T-helper 17 cell (primary cell): ENCODE results near the gene GRID1. TPM values are rescaled to one million over a fixed set of nuclear protein-coding genes. Genes with fewer than 3 reads are reported as not detected.

Experiments
- ATAC-seq: fragments of 150-1000 bp; cut with Tn5 transposase; 2 replicates; pipeline ENCODE4 v1.10.0; 2021; ENCODE audit warnings: mild to moderate bottlenecking, moderate library complexity
- DNase-seq, 3 donors: peaks; one replicate each; pipeline versions ENCODE4 v3.0.0 to v3.0.0-alpha.2; 2020 to 2021
- H3K9me3 ChIP-seq: one replicate; pipeline ENCODE4 v1.7.0; 2013; ENCODE audit warnings: low read length, mild to moderate bottlenecking; ENCODE audit not compliant: control insufficient read depth, poor library complexity, severe bottlenecking
- H3K27ac Mint-ChIP-seq: one replicate; pipeline ENCODE4 v1.8.0; 2022; ENCODE audit warnings: mild to moderate bottlenecking, moderate library complexity, mixed read lengths
- H3K27me3 Mint-ChIP-seq: one replicate; pipeline ENCODE4 v1.8.0; 2022; ENCODE audit warnings: mixed read lengths
- H3K36me3 Mint-ChIP-seq: one replicate; pipeline ENCODE4 v1.8.0; 2022; ENCODE audit warnings: low read depth, mixed read lengths
- H3K4me1 Mint-ChIP-seq: one replicate; pipeline ENCODE4 v1.8.0; 2022; ENCODE audit warnings: mild to moderate bottlenecking, mixed read lengths
- H3K4me3 Mint-ChIP-seq: one replicate; pipeline ENCODE4 v1.8.0; 2022; ENCODE audit warnings: mild to moderate bottlenecking, moderate library complexity, mixed read lengths
- total RNA-seq, 4 donors: library from RNA in 2 of 4; stranded (reverse) in 2 of 4; gene quantifications; one replicate each; pipeline ENCODE4 v1.2.3 and lab custom pipeline; 2022 to 2026

The GRID1 gene
- total RNA-seq, 2 donors from 2014 or later, result not detected

DNA sequence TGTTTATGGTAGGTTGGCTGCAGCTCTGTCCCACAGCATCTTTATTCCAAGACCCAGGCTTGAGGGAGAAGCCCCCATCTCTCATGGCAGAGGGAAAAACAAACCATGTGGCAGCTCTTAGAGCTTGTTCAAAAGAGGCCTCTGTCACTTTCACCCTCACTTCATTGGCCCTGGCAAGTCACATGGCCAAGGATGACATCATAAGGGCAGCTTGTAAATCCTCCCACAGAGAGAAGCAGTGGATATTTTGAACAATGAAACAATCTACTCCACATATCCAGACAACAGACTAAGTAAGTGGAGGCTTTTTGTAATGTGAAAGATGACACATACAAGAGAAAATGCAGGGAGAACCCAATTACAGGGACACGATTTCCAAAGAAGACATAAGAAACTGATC is 108.1 kb downstream of the GRID1 start:
- Mint-ChIP-seq H3K27me3 (peaks cover 52% of the 10 kb centered on the region), H3K36me3 (no peaks in the 10 kb centered on the region), H3K4me1 (peaks cover 8% of the 10 kb centered on the region), H3K27ac (no peak overlapping the region), H3K4me3 (no peak overlapping the region)
- no peaks in the 10 kb centered on the region for H3K9me3 ChIP-seq
- ATAC-seq (no peak), DNase-seq (no peak)

DNA sequence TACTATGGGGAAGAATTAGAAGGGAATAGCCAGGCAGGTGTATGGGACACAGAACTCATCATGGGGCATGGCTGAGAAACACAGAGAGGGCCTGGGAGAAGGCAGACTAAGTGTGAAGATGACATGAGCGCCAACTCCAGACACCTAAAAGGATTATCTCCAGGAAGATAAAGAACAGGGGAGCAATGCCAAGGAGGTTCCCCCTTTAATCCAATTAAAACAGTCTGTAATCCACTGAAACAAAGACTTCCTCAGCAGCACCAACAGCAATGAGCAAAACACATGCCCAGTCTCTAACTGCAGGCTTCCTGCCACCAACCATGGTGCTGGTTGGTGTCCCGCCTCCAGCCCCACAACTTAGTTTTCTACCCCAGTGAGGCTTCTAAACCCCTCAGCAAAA is 108.9 kb downstream of the GRID1 start:
- Mint-ChIP-seq H3K4me3 (no peak overlapping the region), H3K27me3 (peaks cover 49% of the 10 kb centered on the region), H3K27ac (no peak overlapping the region), H3K36me3 (no peaks in the 10 kb centered on the region), H3K4me1 (peaks cover 8% of the 10 kb centered on the region)
- no peaks in the 10 kb centered on the region for H3K9me3 ChIP-seq
- ATAC-seq, result no peak
- no peak for DNase-seq

DNA sequence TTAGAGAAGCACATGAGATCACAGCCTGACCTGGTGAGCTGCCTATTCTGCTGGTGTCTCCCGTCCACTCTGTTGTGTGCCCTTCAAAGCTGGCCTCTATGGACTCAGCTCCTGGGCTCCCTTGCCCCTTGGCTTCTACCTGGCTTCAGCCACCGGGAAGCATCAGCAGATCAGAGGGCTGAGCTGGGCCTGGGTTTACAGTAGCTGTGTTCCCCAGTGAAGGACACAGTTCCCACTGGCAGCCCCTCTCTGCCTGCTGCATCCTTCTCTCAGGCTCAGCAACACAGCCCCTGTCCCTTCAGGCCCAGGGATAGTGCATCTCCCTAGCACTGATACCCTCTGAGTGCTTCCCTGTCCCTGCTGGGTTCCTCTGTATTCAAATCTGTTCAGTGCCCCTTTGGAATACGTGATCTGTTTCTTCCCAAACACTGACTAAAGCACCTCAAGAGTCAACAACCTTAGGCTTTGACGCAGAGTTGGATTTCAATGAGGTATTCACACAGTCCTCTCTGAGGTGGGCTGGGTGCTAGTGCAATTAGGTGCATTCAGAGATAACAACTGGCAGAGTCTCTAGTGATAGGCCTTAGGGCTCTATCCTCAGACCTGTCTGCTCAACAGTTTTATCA is 109.8 kb downstream of the GRID1 start:
- no peaks in the 10 kb centered on the region for H3K36me3 Mint-ChIP-seq
- H3K27me3 Mint-ChIP-seq, result peaks cover 45% of the 10 kb centered on the region
- H3K9me3 ChIP-seq, result no peaks in the 10 kb centered on the region
- H3K27ac Mint-ChIP-seq, result no peak overlapping the region
- ATAC-seq (no peak), DNase-seq (no peak)
- peaks cover 7% of the 10 kb centered on the region for H3K4me1 Mint-ChIP-seq
- H3K4me3 Mint-ChIP-seq, result no peak overlapping the region

DNA sequence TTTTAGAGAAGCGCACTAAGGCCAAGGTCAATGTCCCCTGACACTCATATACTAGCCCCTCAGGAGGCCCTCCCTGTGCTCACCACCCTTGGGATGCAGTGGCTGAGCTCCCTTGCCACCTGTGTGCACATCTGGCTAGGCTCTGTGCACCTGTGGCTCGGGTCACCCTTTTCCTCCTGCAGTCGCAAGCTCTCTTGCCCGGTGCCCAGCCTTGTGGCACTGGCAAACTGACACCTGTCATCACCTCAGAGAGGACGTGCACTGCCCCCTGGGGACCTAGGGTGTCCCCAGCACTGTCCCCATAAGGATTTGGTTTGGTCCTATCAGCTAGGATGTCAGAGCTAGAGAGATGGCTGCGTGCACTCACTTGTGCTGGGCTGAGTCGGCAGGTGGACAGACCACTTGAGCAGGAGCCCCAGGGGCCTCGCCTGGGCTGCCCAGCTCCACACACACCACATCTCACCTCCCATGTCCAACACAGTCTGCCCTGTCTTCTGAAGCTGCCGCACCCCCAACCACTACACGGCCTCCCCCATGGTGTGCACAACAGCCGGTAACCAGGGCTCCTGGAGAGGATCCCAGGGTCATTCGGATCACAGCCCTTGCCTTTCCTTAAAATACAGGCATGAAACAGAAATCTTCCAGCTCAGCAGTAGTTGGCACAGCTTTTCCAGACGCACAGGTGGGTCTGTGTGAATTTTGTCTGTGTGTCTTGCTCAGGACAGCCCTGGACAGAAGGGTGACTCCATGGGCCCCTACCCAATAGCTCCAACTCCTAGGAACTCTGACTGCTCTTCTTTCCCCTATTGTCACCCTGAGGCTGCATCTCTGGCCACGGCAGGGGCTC is 111.0 kb downstream of the GRID1 start:
- H3K9me3 ChIP-seq, result no peaks in the 10 kb centered on the region
- no peak for DNase-seq
- no peak for ATAC-seq
- H3K27ac Mint-ChIP-seq, result no peak overlapping the region
- no peak overlapping the region for H3K4me3 Mint-ChIP-seq
- H3K36me3 Mint-ChIP-seq, result no peaks in the 10 kb centered on the region
- peaks cover 3% of the 10 kb centered on the region for H3K4me1 Mint-ChIP-seq
- peaks cover 37% of the 10 kb centered on the region for H3K27me3 Mint-ChIP-seq

DNA sequence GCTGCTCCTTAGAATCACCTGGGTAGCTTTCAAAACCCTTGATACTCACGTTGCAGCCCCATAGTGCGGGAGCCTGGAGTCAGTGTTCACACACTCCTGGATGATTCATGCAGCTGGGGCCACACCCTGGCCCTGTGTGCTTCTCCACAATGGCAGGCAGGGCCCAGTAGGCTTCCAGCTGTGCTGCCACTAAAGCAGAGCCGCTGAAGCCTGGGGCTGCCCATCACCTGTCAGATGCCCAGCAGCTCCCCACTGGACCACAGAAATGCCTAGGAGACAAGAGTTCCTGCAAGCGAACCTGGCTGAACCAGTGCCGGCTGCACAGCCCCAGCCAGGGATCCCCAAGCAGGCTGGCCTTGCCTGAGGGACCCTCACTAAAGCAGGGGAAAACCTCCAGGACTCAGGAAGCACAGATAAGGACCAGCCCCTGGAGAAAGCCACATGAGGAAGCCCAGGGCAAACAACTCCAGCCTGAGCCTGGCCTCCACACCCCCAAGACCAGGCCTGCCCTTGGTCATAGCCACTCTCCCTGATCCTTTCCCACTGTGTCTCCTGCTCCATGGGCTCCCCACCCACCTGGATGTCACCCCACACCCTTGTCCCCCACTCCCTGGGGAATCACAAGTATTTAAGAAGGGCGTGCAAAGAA is 111.9 kb downstream of the GRID1 start:
- Mint-ChIP-seq H3K27ac (no peak overlapping the region), H3K27me3 (peaks cover 29% of the 10 kb centered on the region), H3K4me1 (peaks cover 3% of the 10 kb centered on the region), H3K36me3 (no peaks in the 10 kb centered on the region), H3K4me3 (no peak overlapping the region)
- ATAC-seq, result no peak
- no peaks in the 10 kb centered on the region for H3K9me3 ChIP-seq
- DNase-seq, result no peak

DNA sequence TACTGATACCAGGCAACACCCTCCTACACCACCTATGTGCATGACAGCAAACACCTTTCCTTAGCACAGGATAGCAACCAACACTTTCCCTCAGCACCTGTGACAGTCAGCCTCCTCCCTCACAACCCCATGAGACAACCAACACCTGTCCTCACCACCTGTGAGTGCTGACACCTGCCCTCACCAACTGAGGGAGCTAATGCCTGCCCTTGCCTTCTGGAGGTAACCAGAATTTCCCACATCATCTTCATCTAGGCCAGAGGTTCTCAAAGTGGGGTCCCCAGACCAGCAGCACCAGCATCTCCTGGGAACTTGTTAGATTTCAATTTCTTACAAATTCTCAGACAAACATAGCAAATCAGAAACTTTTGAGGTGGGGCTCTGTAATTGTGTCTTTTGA is 112.5 kb downstream of the GRID1 start:
- Mint-ChIP-seq H3K36me3 (no peaks in the 10 kb centered on the region), H3K4me1 (peaks cover 3% of the 10 kb centered on the region), H3K27ac (no peak overlapping the region), H3K4me3 (no peak overlapping the region), H3K27me3 (peaks cover 29% of the 10 kb centered on the region)
- H3K9me3 ChIP-seq, result no peaks in the 10 kb centered on the region
- DNase-seq, result no peak
- no peak for ATAC-seq

DNA sequence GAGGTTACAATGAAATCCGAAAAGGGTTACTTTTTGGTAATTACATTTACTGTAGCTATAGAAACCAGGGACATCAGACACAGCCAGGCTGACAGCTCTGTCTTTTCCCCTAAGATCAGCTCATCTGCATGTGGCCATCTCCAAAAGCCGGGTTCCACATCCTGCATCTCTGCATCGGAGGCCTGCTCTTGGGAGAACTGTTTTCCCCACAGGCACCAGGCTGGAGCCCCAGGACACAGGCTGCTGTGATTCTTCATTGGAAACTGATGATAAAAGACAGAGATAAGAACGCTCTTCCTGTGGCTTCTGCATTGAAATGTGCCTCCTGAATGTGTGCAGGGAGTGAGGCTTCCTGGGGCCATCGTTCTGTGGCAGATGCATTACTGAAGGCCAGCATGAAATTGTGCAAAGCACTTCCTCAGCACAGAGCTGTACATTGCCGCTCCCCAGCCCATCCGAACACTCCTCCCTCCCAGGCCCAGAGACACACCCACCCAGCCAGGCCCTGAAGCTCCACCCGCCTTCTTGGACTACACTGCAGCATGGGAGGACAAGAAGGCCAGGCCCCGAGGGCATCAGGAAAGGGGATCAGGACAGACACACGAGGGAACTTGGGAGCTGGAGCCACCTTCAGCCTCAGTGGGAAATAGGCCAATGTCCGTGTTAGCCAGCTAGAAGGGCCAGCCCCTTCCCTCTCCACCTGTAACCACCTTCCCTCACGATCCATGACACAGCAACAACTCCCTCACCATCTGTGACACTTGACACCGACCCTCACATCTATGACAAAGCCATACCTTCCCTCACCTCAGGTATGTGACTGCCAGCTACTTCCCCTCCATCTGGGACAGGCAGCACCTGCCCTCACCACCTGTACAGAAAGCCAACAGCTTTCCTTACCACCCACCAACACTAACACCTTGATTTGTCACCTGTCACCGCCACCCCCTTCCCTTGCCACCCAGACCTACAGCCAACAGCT is 113.2 kb downstream of the GRID1 start:
- Mint-ChIP-seq H3K36me3 (no peaks in the 10 kb centered on the region), H3K4me3 (no peak overlapping the region), H3K27me3 (peaks cover 29% of the 10 kb centered on the region), H3K4me1 (peaks cover 3% of the 10 kb centered on the region), H3K27ac (no peak overlapping the region)
- no peaks in the 10 kb centered on the region for H3K9me3 ChIP-seq
- DNase-seq (no peak), ATAC-seq (no peak)

DNA sequence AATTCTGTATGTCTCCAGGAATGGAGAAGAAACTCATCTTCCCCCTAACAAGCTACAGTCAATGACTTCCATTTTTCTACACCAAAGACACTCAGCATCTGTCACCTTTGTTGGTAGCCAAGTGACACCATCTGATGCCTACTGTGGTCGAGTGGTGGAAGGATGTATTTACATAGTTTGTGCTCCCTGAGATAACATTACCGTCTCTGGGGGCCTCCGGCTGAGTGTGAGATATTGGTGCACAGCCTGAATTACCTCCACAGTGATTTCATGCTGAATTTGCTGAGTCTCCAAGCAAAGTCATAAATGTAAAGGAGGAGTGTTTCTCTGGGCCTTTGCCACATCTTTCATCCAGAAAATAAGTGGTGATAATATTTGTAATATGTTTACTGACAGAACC is 114.0 kb downstream of the GRID1 start:
- no peaks in the 10 kb centered on the region for H3K9me3 ChIP-seq
- H3K4me1 Mint-ChIP-seq, result peaks cover 3% of the 10 kb centered on the region
- no peak overlapping the region for H3K4me3 Mint-ChIP-seq
- H3K27ac Mint-ChIP-seq, result no peak overlapping the region
- H3K27me3 Mint-ChIP-seq, result peaks cover 29% of the 10 kb centered on the region
- ATAC-seq (no peak), DNase-seq (no peak)
- H3K36me3 Mint-ChIP-seq, result no peaks in the 10 kb centered on the region

DNA sequence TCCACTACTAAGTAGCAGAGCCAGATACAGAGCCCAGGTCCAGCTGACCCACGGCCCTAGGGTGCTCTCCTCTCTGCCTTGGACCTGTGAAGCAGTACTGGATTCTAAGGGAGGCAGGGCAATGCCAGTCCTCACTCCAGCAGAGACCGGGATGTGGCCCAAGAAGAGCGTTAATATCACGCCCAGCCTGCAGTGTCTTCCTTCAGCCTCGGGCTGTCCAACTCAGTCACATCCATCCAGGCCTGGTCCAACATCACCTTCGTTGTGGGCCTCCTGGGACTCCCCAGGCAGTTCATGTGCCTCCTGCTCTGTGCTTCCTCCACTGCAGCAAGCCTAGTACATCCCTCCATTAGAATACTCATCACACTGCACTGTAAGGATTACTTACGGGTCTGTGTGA is 114.5 kb downstream of the GRID1 start:
- Mint-ChIP-seq H3K4me1 (peaks cover 3% of the 10 kb centered on the region), H3K36me3 (no peaks in the 10 kb centered on the region), H3K27me3 (peaks cover 29% of the 10 kb centered on the region), H3K27ac (no peak overlapping the region), H3K4me3 (no peak overlapping the region)
- DNase-seq, result no peak
- ATAC-seq, result no peak
- H3K9me3 ChIP-seq, result no peaks in the 10 kb centered on the region

DNA sequence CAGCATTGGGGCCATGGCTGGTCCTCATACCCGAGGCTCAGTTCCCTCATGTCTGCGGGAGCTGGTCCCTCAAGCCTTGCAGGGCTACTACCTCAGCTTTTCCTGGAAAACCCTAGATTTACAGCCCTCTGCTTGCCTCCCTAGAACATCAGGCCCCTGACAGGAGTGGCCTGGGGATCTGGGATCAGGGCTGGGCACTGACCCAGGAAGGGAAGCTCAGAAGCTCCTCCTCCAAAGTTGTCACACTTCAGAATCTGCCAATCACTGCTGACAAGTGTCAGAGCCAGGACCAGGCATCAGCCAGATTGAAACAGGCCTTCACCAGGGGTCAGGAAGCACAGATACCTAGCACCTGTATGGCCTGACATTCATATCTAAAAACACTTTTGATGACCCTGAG is 115.2 kb downstream of the GRID1 start:
- Mint-ChIP-seq H3K27me3 (peaks cover 25% of the 10 kb centered on the region), H3K4me3 (no peak overlapping the region), H3K36me3 (no peaks in the 10 kb centered on the region), H3K4me1 (peaks cover 3% of the 10 kb centered on the region), H3K27ac (no peak overlapping the region)
- no peaks in the 10 kb centered on the region for H3K9me3 ChIP-seq
- DNase-seq (no peak), ATAC-seq (no peak)

DNA sequence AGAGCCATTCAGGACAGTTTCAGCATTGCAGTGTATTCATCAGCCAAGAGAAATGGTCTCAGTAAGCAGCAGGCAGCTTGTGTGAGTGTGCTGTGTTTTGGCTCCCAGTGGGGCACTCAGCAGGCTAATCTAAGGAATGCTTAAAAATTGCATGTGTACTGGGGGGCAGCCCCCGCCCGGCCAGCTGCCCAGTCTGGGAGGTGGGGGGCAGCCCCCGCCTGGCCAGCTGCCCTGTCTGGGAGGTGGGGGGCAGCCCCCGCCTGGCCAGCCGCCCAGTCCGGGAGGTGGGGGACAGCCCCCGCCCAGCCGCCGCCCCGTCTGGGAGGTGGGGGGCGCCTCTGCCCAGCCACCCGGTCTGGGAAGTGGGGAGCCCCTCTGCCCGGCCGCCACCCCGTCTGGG is 116.2 kb downstream of the GRID1 start:
- no peak overlapping the region for H3K4me3 Mint-ChIP-seq
- H3K27ac Mint-ChIP-seq, result no peak overlapping the region
- ATAC-seq (no peak), DNase-seq (no peak)
- H3K27me3 Mint-ChIP-seq, result peaks cover 19% of the 10 kb centered on the region
- H3K9me3 ChIP-seq, result no peaks in the 10 kb centered on the region
- H3K36me3 Mint-ChIP-seq, result no peaks in the 10 kb centered on the region
- H3K4me1 Mint-ChIP-seq, result peaks cover 3% of the 10 kb centered on the region

DNA sequence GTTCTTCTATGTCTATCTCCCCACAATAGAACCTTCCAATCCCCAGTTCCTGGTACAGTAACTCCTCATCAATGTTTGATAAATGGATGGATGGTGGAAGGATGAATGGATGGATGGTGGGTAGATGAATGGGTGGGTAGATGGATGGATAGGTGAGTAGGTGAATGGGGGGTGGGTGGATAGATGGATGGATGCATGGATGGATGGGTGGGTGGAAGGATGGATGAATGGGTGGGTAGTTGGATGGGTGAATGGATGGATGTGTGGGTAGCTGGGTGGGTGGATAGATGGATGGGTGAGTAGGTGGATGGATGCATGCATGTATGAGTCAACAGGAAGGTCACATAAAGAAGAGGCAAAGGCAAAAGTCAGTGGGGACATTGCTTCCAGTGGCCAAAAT is 116.8 kb downstream of the GRID1 start:
- no peak for ATAC-seq

DNA sequence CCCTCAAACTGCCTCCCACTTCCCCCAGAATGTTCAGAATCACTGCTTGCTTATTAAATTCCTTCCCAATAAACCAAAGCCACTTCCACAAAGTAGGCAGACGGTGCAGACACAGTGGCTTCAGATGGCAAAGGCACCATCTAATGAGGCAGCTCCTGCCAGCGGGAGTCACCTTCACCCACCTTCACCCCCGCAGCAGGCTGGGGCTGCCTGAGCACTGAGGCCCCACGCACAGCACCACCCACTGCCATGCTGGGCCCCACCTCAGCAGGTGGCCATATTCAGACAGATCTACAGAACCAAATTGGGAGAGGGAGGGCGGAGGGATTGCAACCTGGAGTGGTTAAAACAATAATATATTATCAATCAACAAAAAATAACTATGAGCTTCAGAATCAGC is 118.5 kb downstream of the GRID1 start:
- H3K36me3 Mint-ChIP-seq, result no peaks in the 10 kb centered on the region
- DNase-seq (no peak), ATAC-seq (no peak)
- H3K4me3 Mint-ChIP-seq, result no peak overlapping the region
- peaks cover 4% of the 10 kb centered on the region for H3K27me3 Mint-ChIP-seq
- no peaks in the 10 kb centered on the region for H3K9me3 ChIP-seq
- no peak overlapping the region for H3K27ac Mint-ChIP-seq
- no peaks in the 10 kb centered on the region for H3K4me1 Mint-ChIP-seq

More for the DNA sequence above, 116.8 kb downstream of the GRID1 start:
- no peaks in the 10 kb centered on the region for H3K36me3 Mint-ChIP-seq
- H3K27ac Mint-ChIP-seq, result no peak overlapping the region
- H3K9me3 ChIP-seq, result no peaks in the 10 kb centered on the region
- peaks cover 3% of the 10 kb centered on the region for H3K4me1 Mint-ChIP-seq
- H3K27me3 Mint-ChIP-seq, result peaks cover 20% of the 10 kb centered on the region
- no peak overlapping the region for H3K4me3 Mint-ChIP-seq
- no peak for DNase-seq
